HG02938 (cell line): ENCODE measurements around the gene FAM111A.

ENCODE experiments used
- ATAC-seq: cut with Tn5 transposase; IDR thresholded peaks from one replicate; pipeline ENCODE4 v1.9.1; 2021; ENCODE audit warnings: mild to moderate bottlenecking, moderate library complexity; ENCODE audit not compliant: unreplicated experiment

Gene FAM111A

DNA sequence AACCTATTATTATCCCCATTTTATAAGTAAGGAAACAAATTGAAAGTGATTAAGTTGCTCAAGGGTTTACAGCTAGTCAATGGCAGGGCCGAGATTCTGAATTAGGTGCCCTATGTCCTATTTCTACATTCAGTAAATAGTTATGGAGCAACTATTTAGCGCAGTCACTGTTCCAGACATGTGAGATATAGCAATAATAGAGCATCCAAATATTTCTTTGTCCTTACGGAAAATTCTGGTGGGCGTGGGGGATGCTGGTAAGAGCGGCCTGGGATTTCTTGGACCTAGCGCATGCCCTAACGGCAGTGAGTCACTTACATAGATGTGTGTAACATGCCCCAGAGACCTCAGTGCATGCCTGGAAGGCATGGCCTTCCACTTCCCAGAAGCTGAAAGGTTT, 33.7 kb downstream of the FAM111A start:
- no peak for ATAC-seq

DNA sequence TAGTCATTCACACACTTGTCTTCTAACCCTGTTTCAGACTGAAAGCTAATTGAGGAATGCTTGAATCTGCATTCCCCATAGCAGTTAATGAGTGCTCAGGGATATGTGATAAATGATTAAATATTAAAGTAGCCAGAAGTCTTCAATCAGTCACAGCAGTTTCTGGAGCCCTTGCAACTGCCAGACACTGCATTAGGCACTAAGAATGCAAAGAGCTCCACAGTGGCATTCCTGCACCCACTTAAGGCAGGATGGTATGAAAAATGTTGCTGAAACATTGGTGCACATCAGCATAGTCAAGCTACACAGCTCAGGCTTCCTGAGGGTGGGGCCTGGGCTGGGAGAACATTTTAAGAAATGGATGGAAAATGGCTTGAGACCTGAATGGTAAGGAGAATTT, 35.7 kb downstream of the FAM111A start:
- ATAC-seq = no peak

DNA sequence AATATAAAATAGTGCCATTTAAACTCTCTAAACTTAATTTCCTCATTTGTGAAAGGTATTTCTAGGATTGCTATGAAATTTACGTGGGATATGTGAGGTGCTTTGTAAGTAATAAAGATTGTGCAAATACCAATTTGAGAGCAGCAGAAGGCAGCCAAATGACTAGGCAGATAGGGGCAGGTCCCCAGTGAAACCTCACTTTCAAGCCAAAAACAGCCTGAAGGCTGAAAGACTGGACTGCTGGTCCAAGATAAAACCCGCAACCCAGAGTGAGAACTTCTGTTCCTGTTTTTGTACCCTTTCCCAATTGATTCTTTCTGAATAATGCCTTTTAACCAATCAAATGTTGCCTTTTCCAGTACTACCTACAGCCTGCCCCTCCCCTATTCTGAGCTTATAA, 36.5 kb downstream of the FAM111A start:
- ATAC-seq = no peak

DNA sequence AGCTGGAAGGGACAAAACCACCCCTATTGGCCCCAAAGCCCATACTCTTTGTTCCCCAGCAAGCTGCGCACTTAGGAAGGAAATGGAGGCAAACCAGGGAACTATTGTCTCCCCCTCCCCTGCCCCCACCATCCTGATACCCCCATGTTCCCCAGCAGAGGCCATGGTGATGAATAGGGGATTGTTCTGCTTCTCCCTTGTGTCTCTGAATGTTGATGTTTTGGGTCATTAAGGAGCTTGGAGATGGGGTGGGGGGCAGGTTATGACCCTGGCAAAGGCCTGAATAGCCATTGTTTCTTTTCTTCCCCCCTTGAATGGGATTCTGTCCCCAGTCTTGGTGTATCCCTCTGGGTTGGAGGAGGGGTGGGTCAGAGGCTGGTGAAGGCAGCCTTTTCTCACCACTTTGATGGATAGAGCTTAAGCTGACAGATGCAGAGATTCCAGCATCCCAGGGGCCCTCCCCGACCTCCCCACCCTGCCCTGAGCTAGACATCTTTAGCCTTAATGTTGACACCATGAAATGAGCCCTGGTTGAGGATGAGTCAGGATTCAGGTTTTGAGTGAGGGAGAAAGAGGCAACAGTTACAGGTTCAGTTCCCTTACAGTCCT, 37.6 kb downstream of the FAM111A start:
- no peak for ATAC-seq

DNA sequence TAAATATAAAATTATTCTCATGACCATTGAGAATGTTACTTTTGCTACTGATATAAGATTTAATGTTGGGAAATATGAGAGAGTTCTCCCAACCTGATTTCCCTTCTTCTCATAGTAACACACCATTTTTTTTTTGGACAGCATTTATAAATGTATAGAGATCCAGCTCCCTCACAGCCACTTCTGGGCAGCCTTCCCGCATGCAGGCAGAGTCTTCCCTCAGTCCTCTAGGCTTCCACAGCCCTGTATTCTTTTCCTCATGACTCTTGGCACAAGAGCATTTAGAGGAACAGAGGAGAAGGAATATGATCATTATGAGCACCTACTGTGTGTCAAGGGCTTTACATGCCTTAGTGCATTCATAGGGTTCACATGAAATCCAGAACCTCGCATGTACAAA, 38.3 kb downstream of the FAM111A start:
- ATAC-seq = no peak

DNA sequence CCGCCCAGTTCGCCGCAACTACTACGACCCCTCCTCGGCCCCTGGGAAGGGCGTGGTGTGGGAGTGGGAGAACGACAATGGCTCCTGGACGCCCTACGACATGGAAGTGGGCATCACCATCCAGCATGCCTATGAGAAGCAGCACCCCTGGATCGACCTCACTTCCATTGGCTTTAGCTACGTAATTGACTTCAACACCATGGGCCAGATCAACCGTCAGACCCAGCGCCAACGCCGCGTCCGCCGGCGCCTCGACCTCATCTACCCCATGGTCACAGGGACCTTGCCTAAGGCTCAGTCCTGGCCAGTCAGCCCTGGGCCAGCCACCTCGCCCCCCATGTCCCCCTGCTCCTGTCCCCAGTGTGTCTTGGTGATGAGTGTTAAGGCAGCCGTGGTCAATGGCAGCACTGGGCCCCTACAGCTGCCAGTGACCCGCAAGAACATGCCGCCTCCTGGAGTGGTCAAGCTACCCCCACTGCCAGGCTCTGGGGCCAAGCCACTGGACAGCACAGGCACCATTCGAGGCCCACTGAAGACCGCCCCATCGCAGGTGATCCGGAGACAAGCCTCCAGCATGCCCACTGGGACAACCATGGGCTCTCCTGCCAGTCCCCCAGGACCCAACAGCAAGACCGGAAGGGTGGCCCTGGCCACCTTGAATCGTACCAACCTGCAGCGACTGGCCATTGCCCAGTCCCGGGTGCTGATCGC, 39.2 kb downstream of the FAM111A start:
- no peak for ATAC-seq

DNA sequence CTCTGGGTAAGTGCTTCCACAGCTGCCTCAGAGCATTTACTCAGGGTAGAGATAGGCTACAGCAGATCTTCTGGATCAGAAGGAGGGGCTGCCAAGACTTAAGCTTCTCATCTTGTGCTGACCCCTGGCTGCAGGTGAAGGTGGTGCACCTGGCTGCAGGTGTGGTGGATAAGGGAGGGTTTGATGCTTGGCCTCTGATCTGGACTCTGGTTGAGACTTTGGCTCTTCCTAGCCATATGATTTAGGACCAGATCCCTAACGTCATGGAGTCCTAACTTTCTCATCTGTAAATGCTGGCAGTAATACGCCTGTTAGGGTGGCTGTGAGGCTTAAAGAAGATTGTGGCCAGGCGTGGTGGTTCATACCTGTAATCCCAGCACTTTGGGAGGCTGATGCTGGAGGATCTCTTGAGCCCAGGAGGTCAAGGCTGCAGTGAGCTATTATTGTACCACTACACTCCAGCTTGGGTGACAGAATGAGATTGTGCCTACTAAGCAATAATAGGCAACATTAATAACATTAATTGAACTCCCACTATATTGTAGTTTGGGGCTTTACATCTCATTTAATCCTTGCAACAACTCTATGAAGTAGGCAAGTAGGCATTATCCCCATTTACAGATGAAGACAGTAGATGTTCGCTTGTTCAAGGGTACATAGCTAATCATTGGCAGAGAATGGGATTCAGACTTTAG, 39.9 kb downstream of the FAM111A start:
- ATAC-seq = peak; percentile 40

DNA sequence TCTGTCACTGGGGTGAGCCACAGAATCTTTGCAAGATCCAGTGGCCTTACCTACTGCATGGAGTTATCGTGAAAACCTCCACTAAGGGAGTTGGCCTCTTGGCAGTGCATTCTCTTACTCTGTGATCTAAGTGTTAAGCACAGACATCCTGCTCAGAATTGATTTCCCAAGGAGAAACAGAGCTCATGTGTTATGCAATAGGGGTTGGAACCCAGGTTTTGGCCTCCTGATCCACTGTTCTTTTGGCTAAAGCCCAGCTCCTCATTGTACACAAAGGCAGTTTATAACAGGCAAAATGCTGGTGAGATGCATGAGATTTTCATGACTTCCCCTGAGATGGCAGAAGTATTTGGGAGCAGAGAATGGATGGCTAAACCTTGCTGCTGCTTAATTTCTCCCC, 41.1 kb downstream of the FAM111A start:
- no peak for ATAC-seq

DNA sequence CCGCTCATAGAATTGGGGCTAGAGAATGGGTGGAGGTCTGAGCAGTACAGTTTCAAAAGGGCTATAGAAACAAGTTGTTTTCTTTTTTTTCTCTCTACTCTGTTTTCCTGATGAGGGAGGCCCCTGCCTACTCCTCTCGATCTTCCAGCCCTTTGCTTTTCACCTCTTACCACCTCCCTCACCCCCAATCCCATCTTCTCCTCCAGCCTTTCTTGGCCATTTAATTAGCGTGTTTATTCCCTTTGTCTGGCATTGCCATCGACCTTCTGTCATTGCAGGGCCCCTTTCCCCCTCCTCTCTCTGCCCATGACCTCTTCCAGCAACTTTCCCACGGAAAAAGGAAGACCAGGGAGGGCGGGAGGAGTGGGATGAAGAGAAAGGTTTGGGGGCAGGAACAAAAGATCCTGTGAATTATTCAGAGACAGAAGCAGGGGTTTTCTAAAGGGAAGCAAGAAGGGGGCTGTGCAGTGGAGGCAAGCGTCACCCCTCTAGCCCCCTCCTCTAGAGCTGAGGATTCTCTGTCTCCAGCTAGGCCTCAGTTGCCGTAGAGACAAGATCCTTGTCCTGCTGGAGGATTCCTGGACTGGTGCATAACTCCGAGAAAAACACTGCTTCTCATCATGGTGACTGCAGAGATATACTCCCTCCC, 42.2 kb downstream of the FAM111A start:
- ATAC-seq = no peak

DNA sequence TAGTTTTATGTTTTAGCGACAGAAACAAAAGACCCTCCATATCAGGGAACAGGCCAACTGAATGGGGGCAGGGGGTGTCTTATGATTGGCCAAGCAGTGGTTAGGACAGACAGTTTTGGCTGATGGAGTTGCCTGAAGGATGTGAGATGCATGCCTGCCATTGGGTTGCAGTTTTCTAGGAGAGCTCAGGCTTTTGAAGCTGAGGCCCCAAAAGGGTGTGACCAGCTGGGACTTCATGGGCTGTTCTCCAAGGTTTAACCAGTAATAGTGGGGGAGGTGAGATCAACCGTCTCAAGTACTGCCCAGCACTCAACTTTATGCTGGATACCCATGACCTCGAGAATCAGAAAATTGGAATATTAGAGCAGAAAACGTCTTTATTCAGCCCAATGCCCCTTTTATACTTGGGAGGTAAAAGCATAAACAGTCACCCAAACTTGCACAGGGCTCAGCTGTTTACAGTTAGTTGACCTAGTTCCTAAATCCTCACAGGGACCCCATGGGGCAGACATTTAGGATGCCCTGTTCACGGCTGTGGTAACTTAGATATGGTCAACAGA, 42.8 kb downstream of the FAM111A start:
- ATAC-seq = no peak

DNA sequence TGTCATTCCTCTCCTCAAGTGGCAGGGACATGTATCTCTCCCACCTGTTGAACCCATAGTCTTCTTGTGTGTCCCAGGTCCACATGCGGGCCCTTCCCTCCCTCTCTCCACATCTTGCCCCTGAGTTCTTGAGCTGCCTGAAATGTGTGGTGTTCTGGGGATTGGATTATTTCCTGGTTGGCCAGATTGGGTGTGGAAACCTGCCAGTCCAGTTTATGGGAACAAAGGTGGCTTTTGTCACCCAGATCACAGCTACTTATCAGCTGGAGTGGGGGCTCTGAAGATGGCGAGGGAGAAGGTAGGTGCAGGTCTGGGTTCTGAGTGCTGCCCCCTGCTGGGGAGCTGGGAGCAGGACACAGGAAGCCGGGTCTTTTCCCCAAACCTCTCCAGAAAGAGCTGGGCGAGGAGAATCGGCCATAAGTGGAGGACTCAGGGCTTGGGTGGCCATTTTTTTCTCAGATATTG, 43.5 kb downstream of the FAM111A start:
- no peak for ATAC-seq

DNA sequence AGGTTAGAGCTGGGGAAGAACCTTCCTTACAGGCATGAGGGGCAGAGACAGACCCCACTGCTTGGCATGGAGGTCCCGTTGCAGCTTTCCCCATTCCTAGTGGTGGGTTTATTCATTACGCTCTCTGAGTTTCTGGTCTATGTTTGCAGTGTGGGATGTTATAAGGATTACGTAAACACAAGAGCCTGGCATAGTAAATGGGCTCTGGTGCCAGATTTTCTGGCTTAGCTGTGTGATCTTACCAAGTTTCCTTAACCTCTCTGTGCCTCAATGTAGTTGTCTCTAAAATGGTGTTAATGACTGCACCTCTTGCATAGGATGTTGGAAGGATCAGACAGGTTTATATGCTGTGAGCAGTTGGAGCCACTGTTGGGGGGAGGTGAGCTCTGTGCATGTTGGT, 44.4 kb downstream of the FAM111A start:
- ATAC-seq = no peak

DNA sequence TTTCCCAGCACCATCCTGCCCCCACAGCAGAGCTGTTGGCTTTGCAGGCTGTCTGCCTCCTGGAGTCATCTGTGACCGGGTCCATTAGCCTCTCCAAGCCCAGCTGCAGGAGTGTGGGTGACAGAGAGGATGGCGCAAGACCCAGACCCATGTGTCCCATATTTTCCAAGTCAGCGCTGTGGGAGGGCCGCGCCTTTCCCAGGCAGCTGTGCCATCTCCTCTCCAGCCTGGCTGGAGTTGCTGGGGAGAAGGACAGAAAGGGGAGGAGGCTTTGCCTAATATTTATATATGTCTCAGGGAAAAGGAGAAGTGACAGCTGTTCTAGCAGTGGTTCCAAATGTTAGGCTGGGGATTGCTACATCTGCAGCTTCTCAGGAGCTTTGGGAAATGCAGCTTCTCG, 44.9 kb downstream of the FAM111A start:
- no peak for ATAC-seq

DNA sequence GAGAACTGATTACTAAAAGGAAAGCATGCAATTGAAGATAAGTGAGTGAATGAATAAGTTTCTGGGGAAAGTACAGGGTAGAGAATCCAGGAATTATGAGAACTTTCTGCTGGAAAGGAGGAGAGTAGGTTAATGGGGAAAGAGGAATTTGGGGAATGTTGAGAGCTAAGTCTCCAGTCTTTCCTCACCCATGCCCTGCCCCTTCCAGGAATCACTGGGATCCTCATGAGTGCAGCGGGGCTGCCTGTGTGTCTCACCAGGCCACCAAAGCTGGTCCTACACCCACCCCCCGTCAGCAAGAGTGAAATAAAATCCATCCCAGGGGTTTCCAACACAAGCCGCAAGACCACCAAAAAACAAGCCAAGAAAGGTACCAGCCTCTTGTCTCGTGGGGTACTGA, 46.3 kb downstream of the FAM111A start:
- no peak for ATAC-seq

DNA sequence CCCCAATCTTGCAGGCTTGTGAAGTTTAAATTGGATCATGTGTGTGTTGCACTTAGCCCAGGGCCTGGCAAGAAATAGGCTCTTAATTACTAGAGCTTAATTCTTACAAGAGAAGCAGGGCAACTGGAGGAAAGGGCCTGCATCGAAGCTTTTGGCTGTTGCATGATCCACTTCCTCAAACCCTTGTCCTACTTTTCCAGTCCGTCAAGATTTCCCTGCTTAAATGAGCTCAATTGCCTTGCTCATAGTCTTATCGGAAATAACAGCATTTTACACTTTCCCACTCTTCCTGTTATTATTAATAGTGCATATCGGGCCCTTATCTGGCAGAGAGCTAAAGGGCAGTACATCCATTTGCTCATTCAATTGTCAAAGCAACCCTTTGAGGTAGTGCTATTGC, 47.3 kb downstream of the FAM111A start:
- no peak for ATAC-seq

DNA sequence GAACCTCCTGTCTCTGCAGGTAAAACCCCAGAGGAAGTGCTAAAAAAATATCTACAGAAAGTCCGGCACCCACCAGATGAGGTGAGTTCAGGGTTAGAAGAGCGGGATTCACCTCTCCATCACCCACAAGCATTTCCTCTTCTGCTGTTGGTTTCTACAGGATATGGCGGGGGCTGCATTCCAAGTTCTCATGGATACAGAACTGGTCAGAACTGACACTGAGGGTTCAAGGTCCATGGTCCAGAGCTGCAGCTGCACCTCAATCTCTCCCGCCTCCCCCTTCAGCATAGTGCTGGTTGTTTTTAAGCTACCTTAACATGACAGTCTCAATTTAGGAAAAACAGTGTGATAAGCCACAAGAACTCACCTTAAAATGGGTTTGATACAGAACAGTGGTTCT, 48.4 kb downstream of the FAM111A start:
- ATAC-seq = no peak

DNA sequence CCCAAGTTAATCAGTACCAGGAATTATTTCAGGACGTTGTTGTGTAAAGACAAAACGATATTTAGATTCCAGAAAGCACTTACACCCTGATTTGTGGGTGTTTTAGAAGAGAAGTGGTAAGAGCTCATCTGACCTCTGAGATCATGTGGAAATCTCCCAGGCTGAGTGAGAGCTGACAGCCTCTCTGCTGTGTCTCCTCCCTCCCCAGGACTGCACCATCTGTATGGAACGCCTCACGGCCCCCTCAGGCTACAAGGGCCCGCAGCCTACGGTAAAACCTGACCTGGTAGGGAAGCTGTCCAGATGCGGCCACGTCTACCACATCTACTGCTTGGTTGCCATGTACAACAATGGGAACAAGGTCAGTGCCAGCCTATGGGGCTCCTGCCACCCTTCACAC, 49.2 kb downstream of the FAM111A start:
- no peak for ATAC-seq

DNA sequence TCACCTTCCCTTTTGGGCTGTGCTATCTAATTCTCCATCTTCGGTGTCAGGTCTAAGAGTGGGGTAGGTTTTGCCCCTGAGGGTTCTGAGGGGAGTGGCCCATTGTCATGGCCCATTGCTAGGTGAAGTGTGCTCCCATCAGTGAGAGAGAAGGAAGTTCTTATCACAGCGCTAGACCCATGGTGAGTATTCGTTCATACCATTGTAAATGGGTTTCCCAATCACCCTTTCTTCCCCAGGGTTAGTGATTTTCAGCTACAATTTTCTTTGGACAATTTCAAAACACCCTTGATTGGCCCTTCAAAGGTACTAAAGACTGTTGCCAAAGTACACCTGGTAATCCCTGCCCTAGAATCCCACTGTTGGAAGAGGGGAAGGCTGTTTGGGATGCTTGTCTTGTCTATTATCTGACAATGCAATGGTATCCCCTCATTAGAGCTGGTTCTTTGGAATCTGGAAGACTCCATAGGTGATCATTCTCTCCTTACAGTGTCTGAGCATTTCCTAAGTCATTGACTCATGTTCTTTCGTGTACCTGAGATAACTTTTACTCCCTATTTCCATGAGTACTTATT, 49.9 kb downstream of the FAM111A start:
- ATAC-seq = no peak

DNA sequence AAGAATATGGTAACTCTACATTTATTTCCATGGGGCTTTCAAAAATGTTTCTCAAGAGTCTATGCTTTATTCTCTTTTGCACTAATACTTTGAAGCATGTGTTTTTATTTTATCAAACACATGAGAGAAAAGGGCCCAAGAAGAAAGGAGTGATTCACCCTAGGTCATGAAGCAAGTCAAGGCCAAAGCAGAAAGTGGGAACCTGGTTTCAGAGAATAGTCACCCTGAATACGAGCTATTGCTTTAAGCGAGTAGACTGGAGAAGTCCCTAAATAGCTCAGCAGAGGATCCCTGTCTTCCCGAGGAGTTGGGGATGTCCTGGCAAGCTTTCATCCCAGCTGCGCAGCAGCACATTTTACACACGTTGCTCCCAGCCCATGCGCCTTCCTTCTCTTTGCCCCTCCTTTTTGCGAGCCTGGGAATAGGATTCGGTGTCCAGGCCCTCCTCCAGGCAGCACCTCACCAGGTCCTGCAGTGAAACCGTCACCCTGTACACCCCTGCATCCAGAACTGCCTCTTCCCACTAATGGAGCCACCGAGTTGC, 51.0 kb downstream of the FAM111A start:
- no peak for ATAC-seq

DNA sequence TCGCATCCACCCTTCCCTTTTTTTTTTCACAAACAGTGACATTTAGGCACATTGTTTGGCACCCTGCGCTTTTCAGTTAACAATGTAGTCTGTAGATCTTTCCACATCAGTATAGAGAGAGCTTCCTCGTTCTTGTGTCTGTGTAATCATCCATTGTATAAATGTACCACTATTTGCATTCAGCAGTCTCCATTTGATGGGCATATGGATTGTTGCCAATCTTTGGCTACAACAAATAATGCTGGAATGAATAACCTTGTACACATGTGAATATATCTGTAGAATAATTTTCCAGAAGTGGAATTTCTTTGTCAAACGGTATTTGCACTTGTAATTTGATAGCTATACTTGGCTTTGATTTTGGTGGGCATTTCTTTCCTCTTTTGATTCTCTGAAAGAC, 52.9 kb downstream of the FAM111A start:
- ATAC-seq = no peak

DNA sequence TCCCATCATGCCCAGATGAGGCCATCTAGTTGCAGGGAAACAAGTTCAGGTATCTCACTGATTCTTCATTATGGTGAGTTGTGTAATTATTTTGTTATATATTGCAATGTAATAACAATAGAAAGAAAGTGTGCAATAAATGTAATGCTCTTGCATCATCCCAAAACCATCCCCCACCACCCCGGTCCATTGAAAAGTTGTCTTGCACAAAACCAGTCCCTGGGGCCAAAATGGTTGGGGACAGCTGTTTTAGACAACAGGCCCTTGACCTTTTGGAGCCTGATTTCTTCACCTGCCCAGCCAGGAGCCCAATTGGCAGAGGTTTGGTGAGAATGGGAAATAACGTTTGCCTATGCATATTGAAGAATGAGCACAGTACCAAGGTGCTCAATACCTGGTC, 54.1 kb downstream of the FAM111A start:
- no peak for ATAC-seq
